Fibroblast of lung (primary cell): Measurements from ENCODE around the gene DKK1.

Experiments
- CTCF ChIP-seq, 2 donors: IDR thresholded peaks in 1 of 2; conservative IDR thresholded peaks in 1 of 2; 1 replicate in 1 of 2; 2 replicates in 1 of 2; pipeline ENCODE4 v1.5.1; 2011 to 2012; ENCODE audit warnings: low read length in 2 of 2, control low read depth in 1 of 2, inconsistent platforms in 1 of 2, low read depth in 1 of 2, mild to moderate bottlenecking in 1 of 2
- EZH2 ChIP-seq: IDR thresholded peaks from 2 replicates; pipeline ENCODE4 v1.5.1; 2012; ENCODE audit warnings: low read length, control low read depth, mild to moderate bottlenecking; ENCODE audit errors: missing control alignments

- no peak for TF ChIP-seq CTCF (conservative IDR thresholded peaks at IDR 0.05 in 1 of 2, IDR thresholded peaks at IDR 0.05 in 1 of 2; ENCODE audit: low read depth in 1 of 2, low read length in 2 of 2)
- TF ChIP-seq EZH2, result no peak
Measured at GRCh38 chr10:52279546-52279945, 34.5 kb upstream of the DKK1 start.
